ENCODE results near the gene DNAI4.

DNA sequence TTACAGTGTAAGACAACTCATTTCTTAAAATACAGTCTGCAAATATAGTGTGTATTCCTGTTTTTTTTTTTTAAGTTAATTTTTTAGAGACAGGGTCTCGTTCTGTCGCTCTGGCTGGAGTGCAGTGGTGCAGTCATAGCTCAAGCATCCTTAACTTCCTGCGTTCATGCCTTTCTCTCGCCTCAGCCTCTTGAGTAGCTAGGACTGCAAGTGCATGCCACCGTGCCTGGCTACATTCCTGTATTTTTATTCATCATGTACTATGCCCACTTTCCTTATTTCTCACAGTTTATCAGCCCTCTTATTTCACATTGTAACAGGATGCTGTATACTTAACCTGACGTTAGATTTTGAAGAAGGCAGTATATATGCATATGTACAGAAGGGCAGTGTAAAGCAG, 26.9 kb upstream of the DNAI4 start:
- TF ChIP-seq, protein P1, sequence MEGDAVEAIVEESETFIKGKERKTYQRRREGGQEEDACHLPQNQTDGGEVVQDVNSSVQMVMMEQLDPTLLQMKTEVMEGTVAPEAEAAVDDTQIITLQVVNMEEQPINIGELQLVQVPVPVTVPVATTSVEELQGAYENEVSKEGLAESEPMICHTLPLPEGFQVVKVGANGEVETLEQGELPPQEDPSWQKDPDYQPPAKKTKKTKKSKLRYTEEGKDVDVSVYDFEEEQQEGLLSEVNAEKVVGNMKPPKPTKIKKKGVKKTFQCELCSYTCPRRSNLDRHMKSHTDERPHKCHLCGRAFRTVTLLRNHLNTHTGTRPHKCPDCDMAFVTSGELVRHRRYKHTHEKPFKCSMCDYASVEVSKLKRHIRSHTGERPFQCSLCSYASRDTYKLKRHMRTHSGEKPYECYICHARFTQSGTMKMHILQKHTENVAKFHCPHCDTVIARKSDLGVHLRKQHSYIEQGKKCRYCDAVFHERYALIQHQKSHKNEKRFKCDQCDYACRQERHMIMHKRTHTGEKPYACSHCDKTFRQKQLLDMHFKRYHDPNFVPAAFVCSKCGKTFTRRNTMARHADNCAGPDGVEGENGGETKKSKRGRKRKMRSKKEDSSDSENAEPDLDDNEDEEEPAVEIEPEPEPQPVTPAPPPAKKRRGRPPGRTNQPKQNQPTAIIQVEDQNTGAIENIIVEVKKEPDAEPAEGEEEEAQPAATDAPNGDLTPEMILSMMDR (IDR thresholded peaks at IDR 0.05) = no peak
- no peak for TF ChIP-seq POLR2A (IDR thresholded peaks at IDR 0.05)

Data from Peyer's patch (tissue), 4 donors.